Smooth muscle cell of the umbilical artery (primary cell): ENCODE data around the gene CTSW. TPM values are rescaled to one million over a fixed set of nuclear protein-coding genes. Genes with fewer than 3 reads are reported as not detected.

Experiments
- total RNA-seq: library from RNA; depleted of rRNA; stranded (reverse); fragments of >200 nt; gene quantifications from 2 replicates; pipeline ENCODE4 v1.2.3, GENCODE V29; 2014

CTSW gene, protein sequence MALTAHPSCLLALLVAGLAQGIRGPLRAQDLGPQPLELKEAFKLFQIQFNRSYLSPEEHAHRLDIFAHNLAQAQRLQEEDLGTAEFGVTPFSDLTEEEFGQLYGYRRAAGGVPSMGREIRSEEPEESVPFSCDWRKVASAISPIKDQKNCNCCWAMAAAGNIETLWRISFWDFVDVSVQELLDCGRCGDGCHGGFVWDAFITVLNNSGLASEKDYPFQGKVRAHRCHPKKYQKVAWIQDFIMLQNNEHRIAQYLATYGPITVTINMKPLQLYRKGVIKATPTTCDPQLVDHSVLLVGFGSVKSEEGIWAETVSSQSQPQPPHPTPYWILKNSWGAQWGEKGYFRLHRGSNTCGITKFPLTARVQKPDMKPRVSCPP
- total RNA-seq: not detected in 2 replicates

GRCh38 chr11:65879617-65880016, at the start of gene CTSW:
Gene CTSW (plus strand): TSS chr11:65879837. CDS start chr11:65879855, 18 bp downstream.

GRCh38 chr11:65833297-65834030, 46.2 kb upstream of the CTSW start, which contains the start of gene SNX32:
Gene SNX32 (plus strand): TSS chr11:65833963. CDS start chr11:65834066, 103 bp downstream.

GRCh38 chr11:65857853-65858680, 21.6 kb upstream of the CTSW start, which contains the start of gene CFL1:
Gene CFL1 (minus strand): TSS chr11:65858180. CDS start chr11:65858099, 81 bp downstream.

GRCh38 chr11:65860278-65861164, 19.1 kb upstream of the CTSW start, which contains the start of gene MUS81:
Gene MUS81 (plus strand): TSS chr11:65860433. CDS start chr11:65860754, 321 bp downstream.

DNA sequence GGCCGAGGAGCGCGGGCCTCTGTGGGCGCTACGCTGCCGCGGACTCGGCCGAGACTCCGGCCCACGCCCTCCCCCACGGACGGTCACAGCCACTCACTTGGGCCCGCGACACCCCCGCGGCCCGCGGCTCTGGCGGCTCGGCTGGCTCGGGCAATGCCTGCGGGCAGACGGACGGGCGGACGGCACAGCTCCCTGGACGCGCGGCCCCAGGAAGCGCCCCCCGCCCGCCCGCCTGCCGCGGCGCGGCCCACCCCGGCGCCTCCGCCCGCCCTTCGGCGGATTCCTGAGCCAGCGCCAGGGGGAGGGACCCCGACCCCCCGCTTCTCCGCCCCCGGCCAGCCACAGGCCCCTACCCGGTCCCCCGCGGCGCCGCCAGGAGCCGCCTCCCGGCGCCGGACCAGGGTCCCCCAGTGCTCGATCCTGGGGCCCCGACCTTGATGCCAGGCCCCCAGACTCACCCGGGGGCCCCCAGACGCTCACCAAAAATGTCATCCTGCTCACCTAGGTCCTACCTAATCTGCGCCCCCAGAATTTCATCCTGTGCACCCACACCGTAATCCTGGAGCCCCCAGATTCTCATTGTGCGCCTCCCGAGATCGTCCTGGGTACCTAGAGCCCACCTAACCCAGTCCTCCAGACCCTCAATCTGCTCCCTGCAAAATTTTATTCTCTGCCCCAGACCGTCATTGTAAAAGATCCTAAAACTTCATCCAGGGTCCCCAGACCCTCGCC, 6.9 kb upstream of the CTSW start, which contains the start of gene EFEMP2:
TSS of gene EFEMP2 (minus strand) at position 215 of the 732 bp plus-strand sequence. CDS start 446 bp downstream, outside the sequence.

GRCh38 chr11:65888163-65888814, 8.7 kb downstream of the CTSW start, which contains the start of gene FIBP:
Gene FIBP (minus strand): TSS chr11:65888471. CDS start chr11:65888418, 53 bp downstream.

GRCh38 chr11:65890324-65891218, 10.9 kb downstream of the CTSW start, which contains the start of gene CCDC85B:
Gene CCDC85B (plus strand): TSS chr11:65890673. CDS start chr11:65890784, 111 bp downstream.

GRCh38 chr11:65900125-65900898, 20.7 kb downstream of the CTSW start, which contains the start of gene FOSL1:
Gene FOSL1 (minus strand): TSS chr11:65900388. CDS start chr11:65900339, 49 bp downstream.

GRCh38 chr11:65918211-65919140, 38.8 kb downstream of the CTSW start, which contains the start of gene C11orf68:
Gene C11orf68 (minus strand): TSS chr11:65919062. CDS start chr11:65919031, 31 bp downstream.

GRCh38 chr11:65919141-65919572, 39.5 kb downstream of the CTSW start, which contains the start of gene DRAP1:
Gene DRAP1 (plus strand): TSS chr11:65919426. CDS start chr11:65919502, 76 bp downstream.

Other genes starting within 250 kb of the CTSW start
- 17.2 and 37.5 TPM in 2 replicates for gene SIPA1, start 241.7 kb upstream of the CTSW start, total RNA-seq
- gene RELA, start 216.9 kb upstream of the CTSW start, total RNA-seq: 18.1 and 22.8 TPM in 2 replicates
- 28.3 and 33.3 TPM in 2 replicates for gene KAT5, start 167.6 kb upstream of the CTSW start, total RNA-seq
- 17.3 and 52.9 TPM in 2 replicates for gene RNASEH2C, start 159.0 kb upstream of the CTSW start, total RNA-seq
- 8.3 and 11.2 TPM in 2 replicates for gene AP5B1, start 98.9 kb upstream of the CTSW start, total RNA-seq
- gene OVOL1, start 92.8 kb upstream of the CTSW start, total RNA-seq: not detected in 2 replicates
- 0.92 and 1.8 TPM in 2 replicates for gene SNX32, start 45.9 kb upstream of the CTSW start, total RNA-seq
- 802 and 1,540 TPM in 2 replicates for gene CFL1, start 21.7 kb upstream of the CTSW start, total RNA-seq
- gene MUS81, start 19.4 kb upstream of the CTSW start, total RNA-seq: 42.3 and 44.8 TPM in 2 replicates
- gene EFEMP2, start 7.0 kb upstream of the CTSW start, total RNA-seq: 90.3 and 91.1 TPM in 2 replicates
- gene FIBP, start 8.6 kb downstream of the CTSW start, total RNA-seq: 144 and 150 TPM in 2 replicates
- gene CCDC85B, start 10.8 kb downstream of the CTSW start, total RNA-seq: 34.0 and 44.2 TPM in 2 replicates
- 6.2 and 31.1 TPM in 2 replicates for gene FOSL1, start 20.6 kb downstream of the CTSW start, total RNA-seq
- 21.1 and 28.4 TPM in 2 replicates for gene C11orf68, start 39.2 kb downstream of the CTSW start, total RNA-seq
- gene DRAP1, start 39.6 kb downstream of the CTSW start, total RNA-seq: 124 and 149 TPM in 2 replicates
- gene TSGA10IP, start 65.6 kb downstream of the CTSW start, total RNA-seq: not detected in 2 replicates
- 34.1 and 39.3 TPM in 2 replicates for gene SART1, start 81.9 kb downstream of the CTSW start, total RNA-seq
- 33.3 and 46.9 TPM in 2 replicates for gene EIF1AD, start 122.3 kb downstream of the CTSW start, total RNA-seq
- gene BANF1, start 122.7 kb downstream of the CTSW start, total RNA-seq: 8.3 and 15.7 TPM in 2 replicates
- gene CST6, start 132.2 kb downstream of the CTSW start, total RNA-seq: 0.51 TPM in 1 of 2 replicates, not detected in the other
- gene CATSPER1, start 146.6 kb downstream of the CTSW start, total RNA-seq: not detected in 2 replicates
- 0.23 TPM in 1 of 2 replicates, not detected in the other for gene GAL3ST3, start 169.3 kb downstream of the CTSW start, total RNA-seq
- 113 and 163 TPM in 2 replicates for gene SF3B2, start 172.5 kb downstream of the CTSW start, total RNA-seq
- gene PACS1, start 190.4 kb downstream of the CTSW start, total RNA-seq: 77.5 and 125 TPM in 2 replicates